GM21515 (cell line): ENCODE data around the gene FBXO9.
"Not testable (repeated sequence)": the region's sequence is repeated elsewhere in the genome, so short reads cannot be mapped to it uniquely, and the experiment has no call there.

Experiments used
- ATAC-seq: cut with Tn5 transposase; IDR thresholded peaks from one replicate; pipeline ENCODE4 v1.9.1; 2021; ENCODE audit not compliant: unreplicated experiment

FBXO9 gene

DNA sequence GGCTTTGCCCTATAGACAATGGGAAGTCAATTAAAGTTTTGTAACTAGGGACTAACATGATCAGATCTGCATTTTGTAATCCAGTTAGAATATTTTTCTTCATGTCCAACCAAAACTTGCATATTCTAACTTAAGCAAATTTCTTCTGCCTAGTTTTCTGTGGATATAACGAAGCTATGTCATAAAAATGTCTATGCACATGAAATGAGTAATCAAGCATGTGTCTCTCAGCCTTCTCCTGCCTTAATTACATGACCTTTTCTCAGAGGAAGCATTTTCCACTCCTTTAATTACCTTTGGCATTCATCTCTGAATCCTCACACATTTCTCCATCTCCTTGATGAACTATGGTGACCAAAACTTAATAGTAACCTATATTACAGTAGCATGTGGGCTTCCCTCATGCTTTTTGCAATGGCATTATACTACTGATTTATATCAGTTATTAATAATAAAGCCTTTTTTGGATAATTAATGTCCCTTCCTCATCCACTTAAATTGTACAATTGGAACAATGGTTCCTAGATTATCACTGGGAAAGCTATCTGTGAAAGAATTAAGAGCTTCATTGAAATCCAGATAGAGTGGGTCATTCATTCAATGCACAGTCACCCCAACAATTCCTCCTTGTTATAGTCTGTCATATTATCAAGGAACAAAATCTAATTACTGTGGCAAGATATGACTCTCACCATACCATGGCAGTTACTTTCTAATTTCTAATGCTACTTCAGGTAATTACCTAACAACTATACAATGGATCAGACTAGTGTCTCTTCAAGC lies 19.1 kb upstream of the FBXO9 start:
- no peak for ATAC-seq

DNA sequence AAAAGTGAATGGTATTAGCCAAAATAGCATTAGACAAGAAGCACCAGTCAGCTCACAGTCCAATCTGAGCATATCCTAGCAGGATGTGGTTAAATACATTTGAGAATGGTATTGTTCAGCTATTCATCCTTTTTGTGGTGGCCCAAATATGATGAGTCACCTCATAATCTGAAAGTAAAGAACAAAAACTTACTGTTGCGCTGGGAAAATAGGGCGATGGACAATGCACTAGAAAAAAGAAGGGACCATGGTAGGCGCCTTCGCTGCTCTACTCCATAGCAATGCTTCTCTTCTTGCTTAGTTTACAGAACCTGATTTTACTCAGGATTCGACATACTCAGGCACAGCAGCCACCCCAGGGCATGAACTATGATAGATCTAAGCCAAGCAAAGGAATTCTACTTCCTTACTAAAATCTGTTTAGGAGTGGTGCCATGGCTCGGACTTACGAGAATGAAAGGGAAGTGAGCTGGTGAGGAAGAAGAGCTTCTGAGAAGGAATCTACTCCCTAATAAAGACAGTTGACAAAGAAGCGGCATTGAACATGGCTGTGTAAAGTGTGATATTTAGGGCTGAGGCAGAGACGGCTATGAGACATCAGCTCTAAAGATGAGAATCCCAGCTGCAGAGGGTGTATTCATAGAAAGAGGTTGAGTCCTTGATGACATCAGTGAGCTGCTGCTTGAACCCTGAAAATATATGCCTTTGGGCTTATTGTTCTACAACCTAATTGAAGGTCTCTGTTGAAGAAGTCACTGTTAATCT lies 16.6 kb upstream of the FBXO9 start:
- peak; percentile 93 for ATAC-seq

DNA sequence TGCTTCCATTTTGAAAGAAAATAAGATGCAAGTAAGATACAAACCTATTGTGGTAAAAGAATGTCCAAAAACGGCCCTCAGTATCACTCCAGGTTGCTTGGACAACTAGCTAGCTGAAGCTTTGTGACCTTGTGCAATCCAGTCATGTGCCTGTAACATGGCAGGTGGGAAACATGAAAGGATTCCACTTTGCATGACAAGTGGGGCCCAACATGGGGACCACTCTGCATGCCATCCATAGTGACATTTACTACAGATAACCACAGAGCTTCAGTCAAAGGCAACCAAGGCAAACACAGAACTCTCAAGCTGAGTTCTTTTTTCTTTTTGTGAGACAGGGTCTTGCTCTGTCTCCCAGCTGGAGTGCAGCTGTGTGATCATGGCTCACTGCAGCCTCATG lies 15.8 kb upstream of the FBXO9 start:
- ATAC-seq = no peak

DNA sequence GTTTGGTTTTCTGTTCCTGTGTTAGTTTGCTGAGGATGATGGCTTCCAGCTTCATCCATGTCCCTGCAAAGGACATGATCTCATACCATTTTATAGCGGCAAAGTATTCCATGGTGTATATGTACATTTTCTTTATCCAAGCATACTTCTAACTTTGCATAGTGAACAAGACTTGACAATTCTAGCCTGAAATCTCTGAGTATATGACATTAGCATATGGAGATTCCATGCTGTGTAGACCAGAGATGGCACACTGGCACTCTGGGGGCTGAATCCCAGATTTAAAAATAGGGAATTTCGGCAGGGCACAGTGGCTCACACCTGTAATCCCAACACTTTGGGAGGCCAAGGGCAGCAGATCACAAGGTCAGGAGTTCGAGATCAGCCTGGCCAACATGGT lies 13.1 kb upstream of the FBXO9 start:
- not testable (repeated sequence) for ATAC-seq

DNA sequence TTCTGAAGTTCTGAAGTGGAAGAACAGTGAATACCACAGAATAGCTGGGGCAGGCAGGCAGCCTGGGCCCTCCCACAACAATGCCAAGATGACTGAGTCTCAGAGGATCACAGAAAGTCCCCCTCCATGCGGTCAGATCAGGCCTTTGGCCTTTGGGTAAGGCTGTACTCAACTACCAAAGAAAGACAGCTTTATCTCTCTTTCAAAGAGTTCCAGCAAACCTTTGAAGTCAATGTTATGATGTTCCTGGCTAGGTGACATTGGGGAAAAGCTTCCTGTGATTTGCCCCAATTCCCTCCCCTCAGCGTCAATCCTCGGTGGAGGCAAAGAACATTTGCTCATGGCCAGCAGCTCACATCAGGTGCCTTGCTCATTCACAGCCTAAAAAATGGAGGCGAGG lies 10.7 kb upstream of the FBXO9 start:
- ATAC-seq = no peak

DNA sequence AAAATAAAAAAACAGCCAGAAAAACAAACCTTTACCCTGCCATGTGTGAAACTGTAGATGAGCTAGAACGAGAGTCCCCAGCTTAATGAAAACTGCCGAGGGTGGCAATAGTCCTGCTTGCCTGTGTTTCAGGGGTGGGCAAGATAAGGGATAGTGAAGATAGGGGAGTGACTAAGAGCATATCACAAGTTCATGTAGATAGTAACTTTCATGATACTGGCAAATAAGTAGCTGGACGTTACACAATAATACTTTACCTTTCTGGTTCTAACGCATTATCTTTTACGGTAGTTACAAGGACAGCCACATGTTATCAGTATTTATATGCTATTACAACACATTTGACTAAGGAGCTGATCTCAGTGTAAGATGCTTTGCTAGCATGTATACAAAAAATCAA lies 9.3 kb upstream of the FBXO9 start:
- ATAC-seq = no peak

DNA sequence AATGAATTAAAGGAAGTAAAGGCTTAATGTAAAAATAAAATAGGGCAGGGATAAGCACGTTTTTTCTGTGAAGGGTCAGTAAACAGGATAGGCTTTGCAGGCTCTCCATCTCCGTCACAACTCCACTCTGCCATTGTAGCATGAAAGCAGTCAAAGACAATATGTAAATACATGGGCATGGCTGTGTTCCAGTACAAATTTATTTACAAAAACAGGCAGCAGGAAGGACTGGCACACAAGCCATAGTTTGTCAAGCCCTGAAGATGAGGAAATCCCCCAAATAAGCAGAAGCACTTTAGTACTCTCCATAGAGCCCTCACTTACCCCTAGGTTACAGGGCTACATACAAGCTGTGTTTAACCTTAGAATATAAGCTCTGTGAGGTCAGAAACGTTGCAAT lies 8.9 kb upstream of the FBXO9 start:
- ATAC-seq = no peak

DNA sequence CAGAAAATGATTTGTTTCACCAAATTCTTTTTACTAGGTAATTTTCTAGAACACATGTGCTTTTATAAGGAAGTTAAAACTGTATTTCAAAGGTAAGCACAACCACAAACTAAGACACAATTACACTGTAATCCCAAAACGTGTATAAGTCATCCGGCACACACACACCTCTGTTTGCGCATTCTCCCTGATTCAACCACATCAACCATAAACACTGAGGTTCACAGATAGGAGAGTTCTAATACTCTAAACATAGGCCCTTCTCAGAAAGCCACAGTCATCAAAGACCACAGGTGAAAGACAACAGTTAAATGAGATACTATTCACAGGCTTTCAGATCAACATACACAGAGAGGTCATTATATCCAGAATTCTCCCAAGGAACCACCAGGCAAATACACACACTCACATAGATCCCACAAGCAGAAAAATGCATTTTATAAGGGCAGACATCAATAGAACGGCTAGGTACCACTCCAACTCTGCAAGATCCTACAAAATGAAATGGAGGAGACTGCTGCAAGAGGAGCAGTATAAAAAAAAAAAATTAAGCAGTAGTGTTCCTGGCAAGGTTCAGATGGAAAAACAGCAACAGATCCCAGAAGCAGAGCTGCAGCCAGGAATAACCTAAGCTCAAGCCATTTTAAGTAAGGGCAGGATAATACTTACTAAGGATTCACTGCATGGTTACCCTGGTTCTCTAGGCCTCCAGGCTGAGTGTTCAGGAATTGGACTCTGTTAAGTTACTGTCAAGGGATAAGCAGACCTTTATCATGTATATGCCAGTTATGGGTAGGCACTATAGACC lies 6.6 kb upstream of the FBXO9 start:
- ATAC-seq = no peak

DNA sequence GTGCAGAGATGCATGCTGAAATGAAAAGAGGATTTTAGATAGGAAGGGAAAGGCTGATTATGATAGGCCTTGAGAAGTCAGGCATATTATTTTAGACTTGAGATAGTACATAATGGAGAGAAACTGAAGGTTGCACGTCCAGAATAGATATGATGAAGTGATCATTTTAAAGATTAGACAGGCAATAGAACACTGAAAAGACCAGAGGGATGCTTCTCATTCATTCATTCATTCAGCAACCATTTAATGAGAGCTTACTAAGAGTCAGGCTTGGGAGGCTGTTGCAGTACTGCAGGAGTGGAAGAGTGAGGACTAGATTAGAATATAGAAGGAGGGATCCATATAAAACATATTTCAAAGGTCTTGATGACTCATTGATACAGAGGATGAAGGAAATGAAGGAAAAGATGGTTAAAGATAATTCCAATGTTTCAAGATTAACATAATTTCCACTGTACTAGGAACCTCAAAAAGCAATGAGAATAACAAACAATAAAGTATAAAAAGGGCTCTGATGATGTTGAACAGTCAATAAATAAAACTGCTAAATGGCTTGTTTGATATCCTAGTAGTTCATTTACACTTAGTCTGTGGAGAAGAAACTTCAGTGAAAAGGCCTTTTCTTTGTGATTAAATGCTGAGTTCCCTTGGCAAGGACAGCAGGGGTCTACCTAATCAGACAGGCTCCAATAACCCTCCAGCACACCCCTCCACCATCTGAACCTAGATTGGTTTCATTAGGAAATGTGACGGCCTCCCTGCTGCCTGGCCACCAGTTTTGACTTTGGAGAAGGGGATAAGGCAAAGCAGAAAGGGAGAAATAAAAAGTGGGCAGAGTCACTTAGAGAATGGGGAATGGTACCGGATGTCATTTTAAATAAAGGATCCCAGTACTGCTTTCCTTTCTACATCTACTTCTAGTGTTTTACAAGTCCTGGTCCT lies 5.3 kb upstream of the FBXO9 start:
- no peak for ATAC-seq

DNA sequence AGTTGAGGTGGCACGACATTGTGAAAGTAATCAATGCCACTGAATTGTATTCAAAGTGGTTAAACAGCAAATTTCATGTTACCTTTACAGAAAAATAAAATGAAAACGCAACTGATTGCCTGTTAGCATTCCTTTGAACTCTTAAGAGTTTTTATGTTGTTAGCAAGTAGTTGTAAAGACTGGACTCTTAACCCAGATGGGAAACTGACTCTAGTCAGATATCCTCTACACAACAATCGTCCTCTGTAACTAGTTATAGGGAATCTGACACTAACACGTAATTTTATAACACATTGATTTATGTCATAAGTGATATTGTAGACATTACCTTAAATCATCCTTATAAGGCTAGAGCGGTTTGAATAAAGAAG lies 3.0 kb upstream of the FBXO9 start:
- ATAC-seq = no peak

DNA sequence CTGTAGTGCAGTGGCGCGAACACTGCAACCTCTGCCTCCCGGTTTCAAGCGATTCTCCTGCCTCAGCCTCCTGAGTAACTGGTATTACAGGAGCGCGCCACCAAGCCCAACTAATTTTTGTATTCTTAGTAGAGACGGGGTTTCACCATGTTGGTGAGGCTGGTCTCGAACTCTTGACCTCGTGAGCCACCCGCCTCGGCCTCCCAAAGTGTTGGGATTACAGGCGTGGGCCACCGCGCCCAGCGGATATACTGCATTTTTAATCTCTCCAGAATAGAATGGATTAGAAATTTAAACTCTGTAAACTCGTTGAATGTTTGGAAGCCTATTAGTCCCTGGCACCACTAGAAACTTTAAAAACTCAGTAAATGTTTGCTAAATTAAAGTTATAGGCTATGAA lies 949 bp upstream of the FBXO9 start:
- not testable (repeated sequence) for ATAC-seq

DNA sequence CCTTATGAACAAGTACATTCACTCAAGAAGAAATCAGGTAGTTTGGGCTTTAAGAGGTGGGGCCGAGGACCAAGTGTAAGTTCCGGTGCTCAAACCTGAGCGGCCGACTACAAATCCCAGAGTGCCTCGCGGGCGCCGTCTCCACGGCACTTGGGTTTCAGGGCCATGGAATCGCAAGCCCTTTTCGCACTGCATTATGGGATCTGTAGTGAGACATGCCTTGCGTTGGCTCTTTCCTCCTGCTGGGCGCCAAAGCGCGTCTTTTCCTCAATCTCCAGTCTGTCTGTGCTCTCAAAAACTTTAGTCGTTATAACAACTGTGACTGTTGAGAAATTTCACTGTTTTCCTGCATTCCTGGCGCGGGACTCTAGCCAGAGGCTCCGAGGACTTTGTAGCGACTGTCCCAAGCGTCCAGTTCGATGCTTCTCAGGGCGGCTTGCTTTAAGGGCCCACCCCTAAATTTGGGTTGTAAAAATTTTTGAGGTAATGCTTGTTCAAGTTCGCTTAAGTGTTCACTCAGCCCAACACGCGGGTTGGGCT lies 408 bp upstream of the FBXO9 start:
- ATAC-seq = peak; percentile 80

DNA sequence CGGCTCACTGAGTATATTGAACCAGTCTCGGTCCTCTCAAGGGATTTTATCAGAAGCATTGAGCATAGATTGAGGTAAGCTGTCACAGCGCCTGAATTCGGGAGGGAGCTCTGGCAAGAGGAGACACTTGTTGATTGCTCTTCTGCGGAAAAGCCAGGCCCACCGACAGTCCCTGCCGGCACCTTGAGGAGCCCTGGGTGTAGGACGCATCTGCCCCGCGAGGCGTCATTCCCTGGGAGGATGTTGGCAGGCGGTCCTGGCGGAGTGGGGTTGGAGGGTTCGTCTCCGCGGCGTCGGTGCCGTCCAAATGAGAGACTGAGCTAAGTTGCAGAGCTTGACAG lies 843 bp downstream of the FBXO9 start:
- ATAC-seq = no peak

DNA sequence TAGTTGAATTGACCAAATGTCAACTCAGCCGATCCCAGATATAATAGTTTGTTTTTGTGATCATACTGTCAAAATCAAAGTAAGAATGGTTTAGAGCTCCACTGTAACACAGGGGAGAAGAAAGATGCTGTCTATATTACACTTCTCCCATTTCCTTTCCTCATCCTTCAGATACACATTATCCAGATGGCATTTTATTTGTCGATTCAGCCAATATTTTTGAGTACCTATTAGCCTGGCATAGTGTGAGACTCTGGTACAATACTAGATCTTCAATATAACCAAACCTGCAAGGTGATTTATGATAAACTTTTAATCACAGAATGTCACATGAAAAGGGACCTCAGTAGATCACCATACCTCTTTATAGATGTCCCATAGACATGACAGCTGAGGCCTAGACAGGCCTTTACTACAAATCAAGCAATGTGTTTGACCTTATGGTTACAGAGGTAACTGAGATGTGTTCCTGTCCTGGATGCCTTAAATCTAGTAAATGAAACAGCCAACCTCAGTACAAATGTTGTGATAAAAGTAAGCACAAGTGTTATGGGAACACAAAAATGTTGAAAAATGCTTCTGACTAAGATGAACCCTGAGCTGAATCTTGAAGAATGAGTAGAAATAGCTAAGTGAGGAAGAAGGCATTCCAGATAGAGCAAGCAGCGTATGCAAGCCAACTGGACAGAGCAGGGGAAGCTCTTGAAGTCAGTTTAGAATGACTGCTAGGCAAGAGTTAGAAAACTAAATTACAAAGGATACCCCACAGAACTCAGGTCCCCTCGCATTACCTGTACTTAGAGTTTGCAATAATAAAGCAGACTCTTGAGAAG lies 1.9 kb downstream of the FBXO9 start:
- ATAC-seq = no peak

DNA sequence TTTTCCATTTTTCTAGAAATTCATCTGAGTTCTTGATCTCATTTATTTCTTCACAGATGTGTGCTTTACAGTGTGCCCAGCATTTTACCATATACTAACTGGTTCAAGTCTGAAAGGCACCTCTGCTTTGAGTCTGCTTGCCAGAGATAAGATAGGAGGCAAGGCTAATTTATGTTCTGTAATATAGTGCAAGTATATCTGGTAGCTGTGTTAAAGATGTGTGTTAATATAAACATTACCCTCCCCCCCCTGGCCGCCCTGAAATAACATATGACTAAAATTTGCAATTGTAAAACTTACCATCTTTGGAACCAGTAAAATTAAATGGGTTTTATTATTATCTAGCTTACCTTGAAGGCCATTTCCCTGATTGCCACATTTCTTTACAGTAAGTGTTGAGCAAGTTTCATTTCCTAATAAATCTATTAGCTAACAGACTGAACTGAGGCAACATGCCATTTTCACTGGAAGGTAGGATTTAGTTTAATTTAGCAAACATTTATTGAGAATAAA lies 2.7 kb downstream of the FBXO9 start:
- no peak for ATAC-seq

DNA sequence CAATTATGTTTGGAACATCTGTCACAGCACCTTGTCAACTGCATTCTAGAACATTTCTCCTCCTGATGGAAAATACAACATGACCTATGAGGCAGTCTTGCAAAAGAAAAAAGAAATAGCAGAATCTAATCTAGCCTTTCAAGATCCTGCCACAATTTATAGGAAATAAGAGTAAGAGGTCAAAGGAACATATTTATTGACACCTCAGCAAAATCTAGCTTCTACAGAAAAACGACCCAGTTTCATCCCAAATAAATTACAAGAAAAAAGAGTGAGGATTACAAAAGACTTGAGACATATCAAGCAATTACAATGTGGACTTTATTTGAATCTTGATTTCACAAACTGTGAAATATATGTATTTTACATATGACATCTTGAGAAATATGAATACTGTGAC lies 4.2 kb downstream of the FBXO9 start:
- ATAC-seq = no peak

DNA sequence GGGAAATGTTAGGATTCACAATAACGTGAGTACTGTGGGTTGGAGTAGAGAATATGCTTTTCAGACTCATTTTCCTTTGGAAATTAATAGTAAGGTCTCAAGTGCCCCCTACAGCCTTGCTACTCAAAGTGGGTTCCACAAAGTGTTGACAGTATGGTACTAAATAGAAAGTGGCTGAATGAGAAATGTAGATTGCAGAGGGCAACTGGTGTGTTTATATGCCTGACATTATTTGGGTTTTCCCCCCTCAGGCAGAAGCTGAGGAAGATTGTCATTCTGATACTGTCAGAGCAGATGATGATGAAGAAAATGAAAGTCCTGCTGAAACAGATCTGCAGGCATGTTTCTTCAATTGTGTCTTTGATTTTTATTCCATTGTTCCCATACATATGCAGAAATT lies 5.6 kb downstream of the FBXO9 start:
- peak; percentile 51 for ATAC-seq

DNA sequence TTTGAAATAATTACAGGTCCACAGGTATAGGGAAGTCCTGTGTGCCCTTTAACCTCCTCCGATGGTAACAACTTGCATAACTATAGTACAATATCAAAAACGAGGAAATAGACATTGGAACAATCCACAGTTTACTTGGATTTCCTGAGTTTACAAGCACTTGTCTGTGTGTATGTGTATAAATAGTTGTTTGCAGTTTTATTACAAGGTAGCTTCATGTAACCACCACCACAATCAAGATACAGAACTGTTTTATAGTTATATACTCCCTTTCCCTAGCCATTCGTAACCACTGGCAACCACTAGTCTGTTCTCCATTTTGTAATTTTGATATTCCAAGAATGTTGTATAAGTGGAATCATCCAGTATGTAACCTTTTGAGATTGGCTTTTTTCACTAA lies 9.1 kb downstream of the FBXO9 start:
- no peak for ATAC-seq

DNA sequence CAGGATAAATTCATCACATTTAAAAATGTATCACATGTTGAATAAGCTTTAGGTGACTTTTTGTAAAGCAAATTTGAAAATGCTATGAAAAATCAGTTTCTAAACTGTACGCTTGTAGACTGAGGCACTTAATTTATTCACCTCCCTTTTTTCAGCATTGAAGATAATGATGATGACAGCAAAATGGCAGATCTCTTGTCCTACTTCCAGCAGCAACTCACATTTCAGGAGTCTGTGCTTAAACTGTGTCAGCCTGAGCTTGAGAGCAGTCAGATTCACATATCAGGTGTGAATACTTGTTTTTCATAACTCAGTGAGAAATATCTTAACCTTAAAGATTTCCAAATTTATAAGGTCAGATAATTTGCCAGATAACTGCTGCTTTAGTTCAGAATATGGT lies 15.6 kb downstream of the FBXO9 start:
- ATAC-seq = no peak
